IPS-18a (cell line): ENCODE results near the gene SQSTM1.
"Not testable (repeated sequence)": the region's sequence is repeated elsewhere in the genome, so short reads cannot be mapped to it uniquely, and the experiment has no call there.

ENCODE experiments used
- H3K27ac ChIP-seq: one replicate; pipeline ENCODE4 v1.5.1; 2013; ENCODE audit warnings: low read length
- H3K27me3 ChIP-seq: one replicate; pipeline ENCODE4 v1.6.1; 2013; ENCODE audit warnings: mild to moderate bottlenecking, low read length; ENCODE audit not compliant: control insufficient read depth, insufficient read depth
- H3K36me3 ChIP-seq: one replicate; pipeline ENCODE4 v1.6.1; 2013; ENCODE audit warnings: low read depth, low read length; ENCODE audit not compliant: control insufficient read depth
- H3K4me1 ChIP-seq: one replicate; pipeline ENCODE4 v1.6.1; 2013; ENCODE audit warnings: low read depth, low read length; ENCODE audit not compliant: control insufficient read depth
- H3K4me3 ChIP-seq: one replicate; pipeline ENCODE4 v1.5.1; 2013; ENCODE audit warnings: low read length
- H3K9ac ChIP-seq: one replicate; pipeline ENCODE4 v1.6.1; 2013; ENCODE audit warnings: mild to moderate bottlenecking, low read length, moderate library complexity
- H3K9me3 ChIP-seq: one replicate; pipeline ENCODE4 v1.6.1; 2013; ENCODE audit warnings: low read depth, low read length; ENCODE audit not compliant: control insufficient read depth

SQSTM1 gene

DNA sequence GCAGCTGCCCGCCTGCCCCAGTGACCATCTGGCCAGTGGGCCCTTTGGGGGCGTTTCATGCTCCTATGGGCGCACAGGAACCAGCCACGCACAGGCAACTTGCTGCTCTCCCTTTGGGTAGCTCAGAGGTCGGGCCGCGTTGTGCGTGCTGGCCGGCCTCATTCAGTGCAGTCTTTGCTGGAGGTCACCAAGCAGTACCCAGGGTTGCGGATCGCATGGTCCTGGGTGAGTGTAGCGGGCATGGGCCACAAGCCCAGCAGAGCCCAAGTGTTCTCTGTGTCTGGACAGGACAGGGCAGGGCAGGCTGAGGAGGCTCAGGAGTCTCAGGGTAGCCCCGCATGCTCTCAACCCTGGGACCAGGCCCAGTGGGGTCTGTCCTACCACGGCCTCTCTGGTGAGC, 47.8 kb downstream of the SQSTM1 start:
- no peak overlapping the region for H3K27ac ChIP-seq
- no peak overlapping the region for H3K9ac ChIP-seq

DNA sequence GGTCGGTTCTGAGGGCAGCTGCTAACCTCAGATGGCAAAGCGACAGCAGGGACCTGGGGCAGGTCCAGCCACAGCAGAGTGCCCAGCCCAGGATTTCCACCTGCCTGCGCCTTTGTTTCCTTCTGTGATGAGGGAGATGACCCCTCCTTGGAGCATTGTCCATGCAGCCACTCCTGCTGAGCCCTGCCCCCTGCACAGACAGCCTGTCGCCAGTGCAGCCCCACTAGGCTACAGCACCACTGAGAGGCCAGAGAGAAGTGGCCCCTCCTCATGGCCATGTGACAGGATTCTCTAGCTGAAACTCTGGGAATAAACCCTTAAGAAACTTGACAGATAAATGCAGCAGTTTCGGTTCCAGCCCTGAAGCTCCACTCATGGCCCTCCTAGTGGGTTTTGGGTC, 48.4 kb downstream of the SQSTM1 start:
- Histone ChIP-seq H3K4me3 (no peak overlapping the region), H3K36me3 (peaks cover 9% of the 10 kb centered on the region), H3K27me3 (no peaks in the 10 kb centered on the region), H3K4me1 (no peaks in the 10 kb centered on the region), H3K9me3 (no peaks in the 10 kb centered on the region), H3K9ac (no peak overlapping the region), H3K27ac (no peak overlapping the region)

More for the DNA sequence above, 47.8 kb downstream of the SQSTM1 start:
- H3K27me3 ChIP-seq = no peaks in the 10 kb centered on the region
- no peak overlapping the region for H3K4me3 ChIP-seq
- peaks cover 14% of the 10 kb centered on the region for H3K36me3 ChIP-seq
- no peaks in the 10 kb centered on the region for H3K9me3 ChIP-seq
- no peaks in the 10 kb centered on the region for H3K4me1 ChIP-seq

DNA sequence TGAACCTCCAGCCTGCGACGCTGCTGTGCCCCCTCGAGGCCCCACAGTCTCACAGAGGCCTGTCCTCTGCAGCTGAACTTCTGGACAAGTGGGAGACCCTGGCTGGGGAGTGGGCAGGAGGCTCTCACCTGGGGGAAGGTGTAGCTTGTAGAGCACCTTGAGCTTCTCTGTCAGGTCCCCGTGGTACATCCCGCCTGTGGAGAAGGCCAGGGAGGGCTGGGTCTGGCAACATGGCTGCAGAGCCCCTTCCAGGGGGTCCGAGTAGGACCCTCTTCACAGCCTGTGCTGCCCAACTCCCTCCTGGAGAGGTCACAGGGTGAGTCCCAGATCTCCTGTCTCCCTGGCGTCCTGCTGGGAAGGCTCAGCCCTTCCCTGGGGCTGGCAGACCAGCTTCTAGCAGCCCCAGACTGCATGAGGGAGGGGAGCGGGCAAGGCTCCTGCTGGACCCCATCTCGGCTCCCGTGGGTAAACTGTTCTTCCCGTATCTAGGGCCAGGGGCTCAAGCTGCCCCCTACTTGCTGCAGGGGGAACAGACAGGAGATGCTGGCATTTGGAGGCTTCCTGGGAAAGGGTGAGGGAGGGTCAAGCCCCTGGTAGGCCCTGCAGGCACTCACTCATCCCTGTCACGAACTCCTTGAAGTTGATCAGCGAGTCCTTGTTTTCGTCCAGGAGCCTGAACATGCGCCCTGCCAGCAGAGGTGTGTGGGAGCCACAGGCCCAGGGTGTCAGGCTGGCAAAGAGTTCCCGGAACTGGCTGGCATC, 49.1 kb downstream of the SQSTM1 start:
- Histone ChIP-seq H3K9me3 (no peaks in the 10 kb centered on the region), H3K27ac (no peak overlapping the region), H3K27me3 (no peaks in the 10 kb centered on the region), H3K4me1 (no peaks in the 10 kb centered on the region), H3K36me3 (peaks cover 6% of the 10 kb centered on the region), H3K4me3 (no peak overlapping the region), H3K9ac (no peak overlapping the region)

DNA sequence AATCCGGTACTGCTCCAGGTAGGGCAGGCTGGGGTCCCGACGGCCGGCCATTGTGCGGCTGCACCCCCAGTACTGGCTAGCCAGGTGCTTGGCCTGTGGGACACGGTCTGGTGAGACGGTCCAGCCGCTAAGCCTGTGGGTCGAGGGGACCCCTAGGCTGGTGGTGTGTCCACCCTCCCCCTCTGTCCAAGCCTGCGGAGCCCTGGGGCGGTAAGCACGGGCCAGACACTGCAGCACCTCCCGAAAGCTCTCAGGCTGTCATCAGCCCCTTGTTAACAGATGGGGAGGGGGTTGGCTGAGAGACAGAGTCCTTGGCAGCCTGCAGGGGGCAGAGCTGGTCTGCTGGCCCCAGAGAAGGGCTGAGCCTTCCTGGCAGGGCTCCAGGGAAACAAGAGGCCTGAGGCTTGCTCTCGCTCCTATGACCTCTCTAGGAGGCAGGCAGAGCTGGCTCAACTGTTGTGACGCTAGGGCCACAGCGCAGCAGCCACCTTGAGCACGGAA, 49.7 kb downstream of the SQSTM1 start:
- Histone ChIP-seq H3K36me3 (peaks cover under 1% of the 10 kb centered on the region), H3K9me3 (no peaks in the 10 kb centered on the region), H3K4me1 (no peaks in the 10 kb centered on the region), H3K9ac (no peak overlapping the region), H3K27ac (no peak overlapping the region), H3K4me3 (no peak overlapping the region), H3K27me3 (no peaks in the 10 kb centered on the region)

DNA sequence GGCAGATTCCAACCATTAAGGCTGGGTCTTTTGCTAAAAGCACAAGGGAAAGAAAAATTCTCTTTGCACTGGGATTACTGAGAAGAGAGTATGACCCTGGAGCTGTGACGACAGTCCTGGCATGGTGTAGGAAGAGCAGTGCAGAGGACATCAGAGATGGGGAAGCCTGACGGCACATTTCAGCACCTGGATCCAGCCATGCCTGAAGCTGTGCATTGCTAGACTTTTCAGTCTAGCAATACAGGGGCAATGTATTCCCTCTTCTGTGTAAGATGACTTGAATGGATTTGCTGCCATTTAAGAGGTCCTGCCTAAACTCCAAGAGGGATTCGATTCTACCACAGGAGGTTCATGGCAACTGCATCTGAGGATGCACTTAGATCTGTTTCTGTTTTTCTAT, 50.2 kb downstream of the SQSTM1 start:
- no peaks in the 10 kb centered on the region for H3K4me1 ChIP-seq
- H3K9ac ChIP-seq = no peak overlapping the region
- H3K27me3 ChIP-seq = no peaks in the 10 kb centered on the region
- H3K4me3 ChIP-seq = no peak overlapping the region
- H3K9me3 ChIP-seq = no peaks in the 10 kb centered on the region
- H3K27ac ChIP-seq = no peak overlapping the region
- H3K36me3 ChIP-seq = peaks cover under 1% of the 10 kb centered on the region

DNA sequence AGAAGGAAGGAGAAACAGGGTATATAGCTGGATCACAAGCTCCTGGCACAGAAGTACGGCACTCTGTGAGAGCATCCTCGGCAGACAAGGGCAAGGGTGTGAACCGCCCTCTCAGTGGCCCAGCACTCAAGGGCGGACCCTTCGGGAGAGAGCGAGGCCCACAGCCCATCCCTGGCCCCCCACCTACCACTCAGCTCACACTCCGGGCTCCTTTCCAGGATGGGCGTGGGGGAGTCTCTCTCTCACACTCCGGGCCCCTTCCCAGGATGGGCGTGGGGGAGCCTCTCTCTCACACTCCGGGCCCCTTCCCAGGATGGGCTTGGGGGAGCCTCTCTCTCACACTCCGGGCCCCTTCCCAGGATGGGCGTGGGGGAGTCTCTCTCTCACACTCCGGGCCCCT, 50.8 kb downstream of the SQSTM1 start:
- H3K4me1 ChIP-seq, H3K36me3 ChIP-seq, H3K9ac ChIP-seq, H3K27ac ChIP-seq, H3K4me3 ChIP-seq, H3K9me3 ChIP-seq, H3K27me3 ChIP-seq: not testable (repeated sequence)

DNA sequence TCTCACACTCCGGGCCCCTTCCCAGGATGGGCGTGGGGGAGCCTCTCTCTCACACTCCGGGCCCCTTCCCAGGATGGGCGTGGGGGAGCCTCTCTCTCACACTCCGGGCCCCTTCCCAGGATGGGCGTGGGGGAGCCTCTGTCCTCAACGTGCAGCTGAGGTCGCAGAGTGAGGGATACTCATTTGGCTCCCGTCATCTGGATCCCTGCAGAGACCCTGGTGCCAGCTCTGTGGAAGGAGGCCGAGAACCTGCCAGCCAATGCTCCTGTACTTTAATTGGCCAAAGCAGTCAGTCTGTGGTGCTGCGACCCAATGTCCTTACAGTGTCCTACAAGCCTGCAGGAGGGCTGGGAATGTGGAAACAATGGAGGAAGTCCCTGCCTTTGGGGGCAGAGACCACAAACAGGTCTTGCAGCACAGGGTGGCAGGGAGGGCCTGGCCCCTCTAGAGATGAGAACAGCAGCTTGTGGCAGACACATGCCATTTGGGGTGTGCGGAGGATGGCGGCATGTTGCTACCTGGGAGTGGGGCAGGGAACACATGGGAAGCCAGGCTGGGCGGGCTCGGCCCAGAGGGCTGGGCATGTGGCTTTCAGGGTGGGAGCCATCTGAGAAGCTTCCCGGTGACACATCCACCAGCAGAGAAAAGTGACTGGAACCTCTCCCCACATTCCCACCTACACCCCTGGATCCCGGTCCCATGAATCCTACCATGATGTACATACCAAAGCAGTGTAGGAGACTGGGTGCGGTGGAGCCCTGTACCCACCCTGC, 51.5 kb downstream of the SQSTM1 start:
- Histone ChIP-seq H3K27ac (no peak overlapping the region), H3K4me1 (no peaks in the 10 kb centered on the region), H3K9ac (no peak overlapping the region), H3K27me3 (no peaks in the 10 kb centered on the region), H3K9me3 (no peaks in the 10 kb centered on the region), H3K4me3 (no peak overlapping the region), H3K36me3 (peaks cover 5% of the 10 kb centered on the region)

DNA sequence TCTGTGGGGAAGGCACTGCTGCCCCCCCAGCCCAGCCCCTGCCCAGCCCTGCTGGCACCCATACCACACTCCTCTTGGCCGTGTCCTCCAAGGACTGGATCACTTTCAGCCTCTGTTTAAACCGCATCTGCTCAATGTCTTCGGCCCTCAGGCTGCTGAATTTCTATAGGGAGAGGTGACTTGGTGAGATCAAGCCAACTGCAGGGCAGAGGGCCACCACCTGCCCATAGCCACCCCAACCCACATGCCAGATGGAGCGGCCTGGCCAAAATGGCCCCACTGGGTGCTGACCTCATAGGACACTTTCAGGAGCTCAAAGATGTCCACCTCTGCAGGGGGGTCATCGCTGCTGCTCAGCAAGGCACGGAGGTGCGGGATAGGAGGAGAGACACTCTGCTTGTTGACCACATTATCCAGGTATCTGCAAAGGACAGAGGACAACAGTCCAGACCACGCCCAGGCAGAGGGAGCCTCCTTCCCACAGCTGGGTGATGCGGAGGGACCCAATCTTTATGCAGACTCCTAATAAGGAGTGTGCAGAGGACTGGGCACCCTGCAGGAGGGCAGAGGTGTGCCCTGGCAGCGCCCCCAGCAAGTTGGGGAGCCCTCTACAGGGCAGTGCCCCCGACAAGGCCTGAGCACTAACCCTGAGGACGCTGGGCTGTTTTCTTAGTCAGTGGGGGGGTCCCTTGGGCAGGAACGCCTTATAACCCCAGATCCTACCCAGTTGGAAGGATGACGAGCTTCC, 52.3 kb downstream of the SQSTM1 start:
- Histone ChIP-seq H3K9ac (no peak overlapping the region), H3K4me3 (no peak overlapping the region), H3K27me3 (no peaks in the 10 kb centered on the region), H3K27ac (no peak overlapping the region), H3K9me3 (no peaks in the 10 kb centered on the region), H3K4me1 (no peaks in the 10 kb centered on the region), H3K36me3 (peaks cover 5% of the 10 kb centered on the region)

DNA sequence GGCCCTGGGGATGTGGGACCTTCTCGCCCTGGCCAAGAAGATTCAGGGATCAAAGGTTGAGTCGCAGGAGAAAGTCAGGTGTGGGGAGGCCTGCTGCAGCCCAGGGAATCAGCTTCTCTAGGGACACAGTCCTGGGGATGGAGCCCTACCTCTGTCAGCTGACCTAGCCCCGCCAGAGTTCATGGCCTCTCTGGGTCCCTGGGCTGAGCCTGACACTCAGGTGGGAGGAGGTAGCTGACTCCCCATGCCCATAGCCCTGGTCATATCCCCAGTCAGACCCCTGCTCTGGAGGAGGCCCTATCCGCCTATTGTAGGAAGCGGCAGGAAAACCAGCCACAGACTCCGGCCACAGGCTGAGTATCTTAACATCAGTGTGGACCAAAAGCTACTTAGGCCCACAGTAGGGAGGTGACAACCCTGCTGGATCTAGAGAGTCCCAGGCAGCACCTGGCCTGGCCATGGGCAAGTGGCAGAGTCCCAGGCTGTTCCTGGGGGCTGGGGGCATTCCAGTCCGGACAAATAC, 52.9 kb downstream of the SQSTM1 start:
- Histone ChIP-seq H3K27ac (no peak overlapping the region), H3K9ac (no peak overlapping the region), H3K9me3 (no peaks in the 10 kb centered on the region), H3K36me3 (peaks cover 5% of the 10 kb centered on the region), H3K4me3 (no peak overlapping the region), H3K27me3 (no peaks in the 10 kb centered on the region), H3K4me1 (no peaks in the 10 kb centered on the region)

DNA sequence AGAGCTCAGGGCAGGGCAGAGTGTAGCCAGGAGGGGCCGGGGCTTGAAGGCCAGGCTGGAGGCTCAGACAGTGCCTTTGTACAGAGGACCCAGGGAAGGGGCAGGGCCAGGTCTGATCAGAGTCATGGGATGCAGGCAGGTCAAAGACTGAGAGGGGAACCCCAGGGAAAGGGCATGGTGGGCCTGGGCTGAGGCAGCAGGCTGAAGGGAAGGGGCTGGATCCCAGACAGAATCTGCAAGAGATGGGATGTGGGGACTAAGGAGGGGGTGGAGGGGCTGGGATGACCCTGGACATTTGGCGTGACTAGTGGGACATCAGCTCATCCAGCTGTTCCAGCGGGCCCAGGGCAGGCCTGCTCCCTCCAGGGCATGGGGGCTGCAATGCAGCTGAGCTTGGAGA, 53.4 kb downstream of the SQSTM1 start:
- Histone ChIP-seq H3K9me3 (no peaks in the 10 kb centered on the region), H3K27me3 (no peaks in the 10 kb centered on the region), H3K27ac (no peak overlapping the region), H3K9ac (no peak overlapping the region), H3K4me1 (no peaks in the 10 kb centered on the region), H3K4me3 (no peak overlapping the region), H3K36me3 (peaks cover 5% of the 10 kb centered on the region)

DNA sequence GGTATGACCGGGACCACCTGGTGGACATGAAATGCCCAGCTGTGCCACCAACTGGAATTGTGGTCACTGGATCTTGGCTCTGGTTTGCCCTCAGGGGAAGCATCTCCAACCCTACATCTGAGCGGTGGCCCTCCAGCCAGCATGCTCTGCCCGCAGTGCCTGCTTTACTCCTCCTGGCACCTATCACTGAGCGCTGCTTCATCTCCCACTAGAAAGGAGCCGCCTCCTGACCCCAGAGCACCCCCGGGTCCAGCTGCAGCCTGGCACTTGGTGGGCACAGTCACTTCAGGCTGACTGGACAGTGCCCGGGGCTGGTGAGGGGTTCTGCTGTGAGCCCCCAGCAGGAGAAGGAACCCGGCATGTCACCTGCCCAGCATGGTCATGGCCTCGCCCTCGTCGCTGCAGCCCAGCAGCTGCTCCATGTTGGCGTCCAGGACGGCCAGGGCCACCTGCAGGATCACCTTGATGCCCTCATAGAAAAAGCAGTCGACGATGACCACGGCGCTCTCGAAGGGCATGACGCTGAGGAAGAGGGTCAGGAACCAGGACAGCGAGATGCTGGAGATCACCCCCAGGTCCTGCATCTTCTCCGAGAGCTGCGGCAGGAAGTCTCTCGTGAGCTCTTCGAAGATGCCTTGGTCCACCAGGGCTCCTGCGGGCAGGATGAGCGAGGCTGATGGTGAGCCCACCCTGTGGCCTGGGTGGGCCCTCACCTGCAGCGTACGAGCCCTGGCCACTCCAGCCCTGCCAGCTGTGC, 54.0 kb downstream of the SQSTM1 start:
- Histone ChIP-seq H3K4me3 (no peak overlapping the region), H3K36me3 (peaks cover 5% of the 10 kb centered on the region), H3K27ac (no peak overlapping the region), H3K9me3 (no peaks in the 10 kb centered on the region), H3K9ac (no peak overlapping the region), H3K4me1 (no peaks in the 10 kb centered on the region), H3K27me3 (no peaks in the 10 kb centered on the region)
